Liver (tissue), 9 donors: ENCODE measurements around the gene ATG16L1. TPM values are rescaled to one million over a fixed set of nuclear protein-coding genes. Genes with fewer than 3 reads are reported as not detected.

Experiments used
- DNase-seq: peaks from one replicate; pipeline ENCODE4 v3.0.0-alpha.2; 2017; ENCODE audit warnings: low spot score
- H3K27ac ChIP-seq, 2 donors: one replicate each; pipeline ENCODE4 v1.7.0; 2013; ENCODE audit warnings: inconsistent platforms in 2 of 2, low read length in 2 of 2, control low read depth in 1 of 2, low read depth in 1 of 2, mild to moderate bottlenecking in 1 of 2
- H3K27me3 ChIP-seq, 4 donors: one replicate each; pipeline versions ENCODE4 v1.6.1 to v1.7.0; 2013; ENCODE audit warnings: low read length in 3 of 4, inconsistent platforms in 1 of 4, mild to moderate bottlenecking in 1 of 4, moderate library complexity in 1 of 4; ENCODE audit not compliant: control insufficient read depth in 4 of 4, insufficient read depth in 4 of 4
- H3K36me3 ChIP-seq, 4 donors: one replicate each; pipeline versions ENCODE4 v1.6.1 to v1.7.0; 2013; ENCODE audit warnings: low read length in 3 of 4, mild to moderate bottlenecking in 3 of 4, low read depth in 1 of 4, moderate library complexity in 1 of 4; ENCODE audit not compliant: control insufficient read depth in 4 of 4, insufficient read depth in 3 of 4
- H3K4me1 ChIP-seq, 4 donors: one replicate each; pipeline versions ENCODE4 v1.6.1 to v1.7.0; 2013; ENCODE audit warnings: low read length in 3 of 4, mild to moderate bottlenecking in 3 of 4, moderate library complexity in 1 of 4; ENCODE audit not compliant: control insufficient read depth in 4 of 4, insufficient read depth in 4 of 4
- H3K4me3 ChIP-seq, 3 donors: one replicate each; pipeline versions ENCODE4 v1.6.1 to v1.7.0; 2013; ENCODE audit warnings: low read length in 3 of 3, control low read depth in 1 of 3, low read depth in 1 of 3, mild to moderate bottlenecking in 1 of 3
- H3K9ac ChIP-seq, 2 donors: one replicate each; pipeline ENCODE4 v1.7.0; 2013; ENCODE audit warnings: low read length in 2 of 2, mild to moderate bottlenecking in 2 of 2, moderate library complexity in 2 of 2, control low read depth in 1 of 2, low read depth in 1 of 2
- H3K9me3 ChIP-seq, 4 donors: one replicate each; pipeline versions ENCODE4 v1.6.1 to v1.7.0; 2013; ENCODE audit warnings: low read length in 3 of 4; ENCODE audit not compliant: control insufficient read depth in 4 of 4
- ATF3 ChIP-seq: IDR thresholded peaks from 2 replicates; pipeline ENCODE4 v1.6.1; 2016; ENCODE audit warnings: antibody characterized with exemption
- CTCF ChIP-seq: fragments of 150-350 bp; IDR thresholded peaks from 2 replicates; pipeline ENCODE4 v1.5.1; 2017; ENCODE audit warnings: improper control_type of control experiment, low read depth, low read length; ENCODE audit not compliant: missing input control
- FOXA1 ChIP-seq: IDR thresholded peaks from 2 replicates; pipeline ENCODE4 v1.6.1; 2016; ENCODE audit warnings: antibody characterized with exemption
- FOXA2 ChIP-seq: IDR thresholded peaks from 2 replicates; pipeline ENCODE4 v1.6.1; 2016; ENCODE audit warnings: antibody characterized with exemption
- GABPA ChIP-seq, 2 donors: IDR thresholded peaks in 1 of 2; conservative IDR thresholded peaks in 1 of 2; 2 replicates each; pipeline ENCODE4 v1.6.1; 2016; ENCODE audit warnings: antibody characterized with exemption in 2 of 2, mild to moderate bottlenecking in 1 of 2, moderate library complexity in 1 of 2
- HNF4A ChIP-seq, 2 donors: conservative IDR thresholded peaks; 2 replicates each; pipeline ENCODE4 v1.6.1; 2016; ENCODE audit warnings: antibody characterized with exemption in 2 of 2, mild to moderate bottlenecking in 2 of 2
- HNF4G ChIP-seq: IDR thresholded peaks from 2 replicates; pipeline ENCODE4 v1.6.1; 2016; ENCODE audit warnings: antibody characterized with exemption
- MAX ChIP-seq: IDR thresholded peaks from 2 replicates; pipeline ENCODE4 v1.6.1; 2016; ENCODE audit warnings: antibody characterized with exemption
- NR2F2 ChIP-seq: IDR thresholded peaks from 2 replicates; pipeline ENCODE4 v1.6.1; 2016; ENCODE audit warnings: antibody characterized with exemption
- RAD21 ChIP-seq, 2 donors: IDR thresholded peaks; 2 replicates each; pipeline ENCODE4 v1.6.1; 2016; ENCODE audit warnings: antibody characterized with exemption in 2 of 2, mild to moderate bottlenecking in 2 of 2
- REST ChIP-seq: IDR thresholded peaks from 2 replicates; pipeline ENCODE4 v1.6.1; 2016; ENCODE audit warnings: antibody characterized with exemption, mild to moderate bottlenecking
- RXRA ChIP-seq, 2 donors: IDR thresholded peaks; 2 replicates each; pipeline ENCODE4 v1.6.1; 2017 to 2018; ENCODE audit warnings: antibody characterized with exemption in 2 of 2, mild to moderate bottlenecking in 1 of 2
- TAF1 ChIP-seq: conservative IDR thresholded peaks from 2 replicates; pipeline ENCODE4 v1.6.1; 2016; ENCODE audit warnings: antibody characterized with exemption, mild to moderate bottlenecking
- YY1 ChIP-seq: IDR thresholded peaks from 2 replicates; pipeline ENCODE4 v1.6.1; 2016; ENCODE audit warnings: antibody characterized with exemption, mild to moderate bottlenecking
- ZBTB33 ChIP-seq: IDR thresholded peaks from 2 replicates; pipeline ENCODE4 v1.6.1; 2016; ENCODE audit warnings: antibody characterized with exemption
- WGBS: extraction: QIAGEN DNeasy Blood & Tissue Kit; methylation state at CpG from one replicate; pipeline ENCODE4 v1.1.7; 2013; 5-methylcytosine and 5-hydroxymethylcytosine counted together
- polyA plus RNA-seq, 2 donors: library from polyadenylated mRNA; stranded (reverse) in 1 of 2; unstranded in 1 of 2; fragments of 200-250 nt in 1 of 2; fragments of >200 nt in 1 of 2; fragmentation: Nextera tagmentation in 1 of 2; extraction: Ambion mirVana in 1 of 2; gene quantifications; one replicate each; pipeline versions ENCODE4 v1.2.1 to v1.2.3, GENCODE V29; 2013 to 2015
- total RNA-seq, 2 donors: library from RNA; depleted of rRNA; stranded (reverse); fragments of >200 nt; gene quantifications; one replicate each; pipeline ENCODE4 v1.2.3, GENCODE V29; 2014
- donor health status: healthy.
- donor health status: healthy.
- donor health status: healthy.
- donor health status: healthy.
- donor health status: healthy.

ATG16L1 gene
- total and polyA plus RNA-seq, 4 donors = 6.4 to 22.8 (median 15.7) TPM

GRCh38 chr2:233339427-233339826 is 88.0 kb downstream of the ATG16L1 start:
- Histone ChIP-seq H3K4me3 (no peak overlapping the region), H3K27ac (no peak overlapping the region), H3K27me3 (no peaks in the 10 kb centered on the region), H3K9ac (no peak overlapping the region), H3K36me3 (no peaks in the 10 kb centered on the region), H3K9me3 (no peaks in the 10 kb centered on the region), H3K4me1 (no peaks in the 10 kb centered on the region)
- 54% methylated on average over 3 of the region's 3 CpGs for WGBS
- TF ChIP-seq ZBTB33 (no peak), CTCF (no peak), HNF4A (conservative IDR thresholded peaks at IDR 0.05) (no peak), FOXA2 (no peak)
- DNase-seq = no peak

- TF ChIP-seq CTCF = no peak
- TF ChIP-seq FOXA1 = no peak
- TF ChIP-seq FOXA2 = no peak
- Histone ChIP-seq H3K4me3 (no peak overlapping the region), H3K9me3 (no peaks in the 10 kb centered on the region), H3K36me3 (no peaks in the 10 kb centered on the region), H3K27me3 (no peaks in the 10 kb centered on the region), H3K9ac (no peak overlapping the region), H3K27ac (no peak overlapping the region), H3K4me1 (no peaks in the 10 kb centered on the region)
- WGBS = 99% methylated on average over 3 of the region's 3 CpGs
- DNase-seq = no peak
Measured at GRCh38 chr2:233341296-233341695, 89.8 kb downstream of the ATG16L1 start.

GRCh38 chr2:233342301-233342700 is 90.8 kb downstream of the ATG16L1 start:
- peaks cover 0 to 6% (median 2%) of the 10 kb centered on the region in 4 donors for H3K4me1 ChIP-seq
- WGBS = 92% methylated on average over 5 of the region's 5 CpGs

More at GRCh38 chr2:233342301-233342700, 90.8 kb downstream of the ATG16L1 start:
- Histone ChIP-seq H3K36me3 (no peaks in the 10 kb centered on the region), H3K27ac (no peak overlapping the region), H3K9ac (no peak overlapping the region), H3K4me3 (no peak overlapping the region), H3K27me3 (no peaks in the 10 kb centered on the region), H3K9me3 (no peaks in the 10 kb centered on the region)
- TF ChIP-seq GABPA (IDR thresholded peaks at IDR 0.05 in 1 of 2, conservative IDR thresholded peaks at IDR 0.05 in 1 of 2) (no peak), RXRA (IDR thresholded peaks at IDR 0.05) (no peak), CTCF (no peak), NR2F2 (no peak), ATF3 (no peak), FOXA2 (no peak), HNF4A (conservative IDR thresholded peaks at IDR 0.05) (no peak), MAX (no peak), HNF4G (no peak), YY1 (no peak), REST (no peak), FOXA1 (no peak), TAF1 (no peak), RAD21 (IDR thresholded peaks at IDR 0.05) (no peak)
- no peak for DNase-seq
